Measurements from ENCODE around the gene FKBP1B. TPM values are rescaled to one million over a fixed set of nuclear protein-coding genes. Genes with fewer than 3 reads are reported as not detected.

FKBP1B gene
- total RNA-seq, 1 experiment from 2014 or later: 3.7 TPM

DNA sequence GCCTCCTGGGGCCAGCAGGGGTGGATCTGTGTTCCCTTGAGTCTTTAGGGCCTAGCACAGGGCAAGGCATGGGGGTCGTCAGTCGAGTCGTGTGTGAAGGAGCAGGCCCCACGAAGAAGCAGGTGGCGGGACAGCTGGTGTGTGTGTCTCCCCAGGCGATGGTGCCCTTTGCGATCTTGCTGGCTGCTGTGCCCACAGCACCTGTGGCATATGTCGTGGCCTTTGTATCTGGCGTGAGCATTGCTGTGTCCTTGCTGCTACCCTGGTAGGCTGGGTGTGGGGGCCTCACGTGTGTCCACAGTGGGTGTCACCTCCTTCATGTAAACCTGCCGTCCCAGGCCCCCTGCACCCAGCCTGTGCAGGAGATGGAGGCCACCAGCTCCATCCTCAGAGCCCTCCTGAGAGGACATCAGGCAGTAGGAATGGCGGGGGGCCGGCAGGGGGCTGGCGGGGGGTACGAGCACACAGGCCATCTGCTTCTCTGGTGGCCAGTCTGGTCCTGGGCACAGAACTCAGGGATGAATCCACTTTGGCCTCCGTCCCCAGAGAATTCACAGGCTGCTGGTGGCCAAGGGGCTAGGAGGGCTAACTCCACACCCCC, 26.5 kb upstream of the FKBP1B start:
- Histone ChIP-seq H3K9me3 (ENCODE audit: low read depth, low read length, poor library complexity, severe bottlenecking) (no peaks in the 10 kb centered on the region), H3K4me1 (ENCODE audit: insufficient read depth, low read length, poor library complexity, severe bottlenecking) (peaks cover 15% of the 10 kb centered on the region), H3K4me3 (ENCODE audit: low read depth, low read length, poor library complexity, severe bottlenecking) (no peak overlapping the region), H3K27me3 (replicated peaks; ENCODE audit: insufficient read depth, low read depth, low read length, poor library complexity) (no peaks in the 10 kb centered on the region), H3K36me3 (ENCODE audit: insufficient read depth, low read length, poor library complexity, severe bottlenecking) (no peaks in the 10 kb centered on the region), H3K27ac (ENCODE audit: low read depth, low read length, poor library complexity, severe bottlenecking) (no peak overlapping the region)
- no peak for DNase-seq (ENCODE audit: low spot score)
- ChIA-PET CTCF (interaction anchor here (0.7 kb wide), 1 partner anchor 28 kb away, joined by 10 read pairs; no protein-coding TSS in a partner anchor), POLR2A (ENCODE audit: low non-redundant PET) (no interaction called here)
- TF ChIP-seq, protein P1, sequence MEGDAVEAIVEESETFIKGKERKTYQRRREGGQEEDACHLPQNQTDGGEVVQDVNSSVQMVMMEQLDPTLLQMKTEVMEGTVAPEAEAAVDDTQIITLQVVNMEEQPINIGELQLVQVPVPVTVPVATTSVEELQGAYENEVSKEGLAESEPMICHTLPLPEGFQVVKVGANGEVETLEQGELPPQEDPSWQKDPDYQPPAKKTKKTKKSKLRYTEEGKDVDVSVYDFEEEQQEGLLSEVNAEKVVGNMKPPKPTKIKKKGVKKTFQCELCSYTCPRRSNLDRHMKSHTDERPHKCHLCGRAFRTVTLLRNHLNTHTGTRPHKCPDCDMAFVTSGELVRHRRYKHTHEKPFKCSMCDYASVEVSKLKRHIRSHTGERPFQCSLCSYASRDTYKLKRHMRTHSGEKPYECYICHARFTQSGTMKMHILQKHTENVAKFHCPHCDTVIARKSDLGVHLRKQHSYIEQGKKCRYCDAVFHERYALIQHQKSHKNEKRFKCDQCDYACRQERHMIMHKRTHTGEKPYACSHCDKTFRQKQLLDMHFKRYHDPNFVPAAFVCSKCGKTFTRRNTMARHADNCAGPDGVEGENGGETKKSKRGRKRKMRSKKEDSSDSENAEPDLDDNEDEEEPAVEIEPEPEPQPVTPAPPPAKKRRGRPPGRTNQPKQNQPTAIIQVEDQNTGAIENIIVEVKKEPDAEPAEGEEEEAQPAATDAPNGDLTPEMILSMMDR (conservative IDR thresholded peaks at IDR 0.05; ENCODE audit: low read depth, low read length): no peak
- TF ChIP-seq EZH2 (IDR thresholded peaks at IDR 0.05; ENCODE audit: borderline replicate concordance, low read depth, low read length, poor library complexity, severe bottlenecking): no peak
- intact Hi-C loops (cut with micrococcal nuclease; ENCODE audit: unreplicated experiment): no loop called here
- BruUV-seq (replicated peaks): no TSS peak

DNA sequence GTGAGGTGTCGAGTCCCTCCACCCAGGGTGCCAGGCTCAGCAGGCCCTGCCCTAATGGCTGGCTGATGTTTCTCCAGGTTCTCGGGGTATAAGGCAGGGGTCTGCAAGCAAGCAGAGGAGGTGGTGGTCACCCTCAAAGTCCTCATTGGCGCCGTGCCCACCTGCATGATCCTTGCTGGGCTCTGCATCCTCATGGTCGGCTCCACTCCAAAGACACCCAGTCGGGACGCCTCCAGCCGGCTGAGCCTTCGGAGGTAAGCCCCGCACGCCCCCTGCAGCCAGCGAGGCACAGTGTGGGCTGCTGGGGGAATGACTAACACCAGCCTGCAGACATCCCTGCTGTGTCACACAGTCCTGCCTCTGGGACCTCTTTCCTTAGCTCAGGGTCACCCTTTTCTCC, 25.5 kb upstream of the FKBP1B start:
- intact Hi-C loops (cut with micrococcal nuclease; ENCODE audit: unreplicated experiment): no loop called here
- no peaks in the 10 kb centered on the region for H3K27me3 ChIP-seq (replicated peaks; ENCODE audit: insufficient read depth, low read depth, low read length, poor library complexity)
- ChIA-PET POLR2A (ENCODE audit: low non-redundant PET) (no interaction called here), CTCF (interaction anchor here (0.6 to 0.7 kb wide), 2 partner anchors 60 to 97 kb away, joined by 3 read pairs; partner anchors contain the start of genes ATAD2B and TP53I3)
- H3K4me3 ChIP-seq (ENCODE audit: low read depth, low read length, poor library complexity, severe bottlenecking): no peak overlapping the region
- no peak for TF ChIP-seq EZH2 (IDR thresholded peaks at IDR 0.05; ENCODE audit: borderline replicate concordance, low read depth, low read length, poor library complexity, severe bottlenecking)
- TF ChIP-seq, protein P1 (conservative IDR thresholded peaks at IDR 0.05; ENCODE audit: low read depth, low read length): peak; percentile 59
- no peaks in the 10 kb centered on the region for H3K9me3 ChIP-seq (ENCODE audit: low read depth, low read length, poor library complexity, severe bottlenecking)
- peak; percentile 69 for DNase-seq (ENCODE audit: low spot score)
- no TSS peak for BruUV-seq (replicated peaks)
- H3K27ac ChIP-seq (ENCODE audit: low read depth, low read length, poor library complexity, severe bottlenecking): no peak overlapping the region
- H3K4me1 ChIP-seq (ENCODE audit: insufficient read depth, low read length, poor library complexity, severe bottlenecking): peaks cover 15% of the 10 kb centered on the region
- no peaks in the 10 kb centered on the region for H3K36me3 ChIP-seq (ENCODE audit: insufficient read depth, low read length, poor library complexity, severe bottlenecking)

DNA sequence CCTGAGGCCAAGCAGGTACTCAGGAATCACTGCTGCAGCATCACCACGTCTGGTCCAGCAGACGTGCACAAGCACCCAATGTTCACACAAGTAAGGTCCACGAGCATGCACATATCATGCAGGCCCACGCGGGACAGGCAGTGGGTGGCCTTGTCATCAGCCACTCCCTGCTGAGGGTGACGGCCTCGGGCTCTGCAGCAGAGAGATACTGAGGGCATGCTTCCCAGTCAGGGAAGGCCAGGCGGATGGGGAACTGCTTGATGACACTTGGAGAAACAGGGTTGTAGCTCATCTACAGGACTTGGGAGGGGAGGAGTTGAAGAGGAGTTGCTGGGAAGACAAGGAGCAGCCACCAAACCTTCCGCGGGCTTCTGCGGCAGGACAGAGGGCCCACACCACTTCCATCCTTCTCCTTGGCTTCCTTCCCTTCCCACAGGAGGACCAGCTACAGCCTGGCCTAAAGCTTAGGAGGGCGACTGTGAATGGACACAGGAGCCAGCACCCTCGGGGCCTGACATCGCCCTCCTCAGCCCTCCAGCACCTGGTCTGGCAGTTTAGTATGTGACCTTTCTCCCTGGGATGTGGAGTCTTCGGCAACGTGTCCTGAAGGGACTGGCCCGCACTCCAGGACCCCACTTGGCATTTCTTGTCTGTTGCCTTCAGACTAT, 24.4 kb upstream of the FKBP1B start:
- H3K9me3 ChIP-seq (ENCODE audit: low read depth, low read length, poor library complexity, severe bottlenecking): no peaks in the 10 kb centered on the region
- H3K4me1 ChIP-seq (ENCODE audit: insufficient read depth, low read length, poor library complexity, severe bottlenecking): peaks cover 15% of the 10 kb centered on the region
- H3K27me3 ChIP-seq (replicated peaks; ENCODE audit: insufficient read depth, low read depth, low read length, poor library complexity): no peaks in the 10 kb centered on the region
- no peak overlapping the region for H3K27ac ChIP-seq (ENCODE audit: low read depth, low read length, poor library complexity, severe bottlenecking)
- intact Hi-C loops (cut with micrococcal nuclease; ENCODE audit: unreplicated experiment): no loop called here
- BruUV-seq (replicated peaks): no TSS peak
- no peak for DNase-seq (ENCODE audit: low spot score)
- H3K36me3 ChIP-seq (ENCODE audit: insufficient read depth, low read length, poor library complexity, severe bottlenecking): peaks cover 8% of the 10 kb centered on the region
- POLR2A ChIA-PET (ENCODE audit: low non-redundant PET): interaction anchor here (0.6 kb wide), 2 partner anchors 130 to 225 kb away, joined by 3 to 11 read pairs; no protein-coding TSS in a partner anchor
- CTCF ChIA-PET: interaction anchor here (0.7 to 1.0 kb wide), 2 partner anchors 98 to 200 kb away, joined by 3 read pairs; partner anchors contain the start of gene ATAD2B
- TF ChIP-seq EZH2 (IDR thresholded peaks at IDR 0.05; ENCODE audit: borderline replicate concordance, low read depth, low read length, poor library complexity, severe bottlenecking): no peak
- TF ChIP-seq, protein P1 (conservative IDR thresholded peaks at IDR 0.05; ENCODE audit: low read depth, low read length): no peak
- H3K4me3 ChIP-seq (ENCODE audit: low read depth, low read length, poor library complexity, severe bottlenecking): no peak overlapping the region

All from A673 (cell line).